K562 (cell line): ENCODE results near the gene GUF1. TPM values are rescaled to one million over a fixed set of nuclear protein-coding genes. Genes with fewer than 3 reads are reported as not detected.

ENCODE experiments used
- ATAC-seq: fragments of 200-7000 bp; cut with Tn5 transposase; 3 replicates; pipeline ENCODE4 v1.9.1; 2020; ENCODE audit warnings: moderate library complexity
- BruUV-seq: library from RNA; stranded (reverse); fragments of 400-500 nt; replicated peaks from 2 replicates; lab custom pipeline; 2021; lab: Mats Ljungman, UMichigan
- CTCF ChIA-PET: fragments of 300-600 bp; formaldehyde crosslinking; extraction: SDS; loops from one replicate; lab custom pipeline; 2021; ENCODE audit warnings: low intra/inter-chr PET ratio; lab: Yijun Ruan, JAX
- POLR2A ChIA-PET: fragments of 300-600, 350-650 bp; sonication (Branson Sonifier 250); formaldehyde crosslinking; extraction: SDS; loops from one replicate; lab custom pipeline; 2021; ENCODE audit warnings: antibody characterized with exemption, inconsistent platforms; lab: Yijun Ruan, JAX
- DNase-seq, 4 experiments: peaks; one replicate each; pipeline versions ENCODE4 v3.0.0 to v3.0.0-alpha.2; 2011 to 2018; ENCODE audit warnings: low spot score in 3 of 4, mixed read lengths in 3 of 4; ENCODE audit errors: extremely low read depth in 1 of 4
- FAIRE-seq: peaks from 2 replicates; lab custom pipeline; 2011; peaks lifted over from hg19 to GRCh38; lab: Jason Lieb, UNC
- H2AFZ ChIP-seq: 2 replicates; pipeline ENCODE4 v1.6.0; 2011; ENCODE audit warnings: low read depth, low read length, control low read depth, inconsistent platforms
- H3K27ac ChIP-seq: fragments of 200-600 bp; 3 replicates; pipeline ENCODE4 v1.8.0; 2011; ENCODE audit warnings: low read depth, mild to moderate bottlenecking, control low read depth, inconsistent platforms, low read length, moderate library complexity, mixed read lengths; ENCODE audit errors: extremely low read depth
- H3K27me3 ChIP-seq, 2 experiments: fragments of 300-600 bp in 1 of 2; 2 replicates in 1 of 2; 3 replicates in 1 of 2; pipeline versions ENCODE4 v1.6.0 to v1.8.0; 2011; ENCODE audit warnings: inconsistent platforms in 2 of 2, low read length in 2 of 2, mild to moderate bottlenecking in 1 of 2, mixed read lengths in 1 of 2, moderate library complexity in 1 of 2; ENCODE audit not compliant: control insufficient read depth in 2 of 2, insufficient read depth in 2 of 2
- H3K36me3 ChIP-seq: fragments of 300-600 bp; 3 replicates; pipeline ENCODE4 v1.8.0; 2011; ENCODE audit warnings: mild to moderate bottlenecking, low read length, inconsistent platforms; ENCODE audit not compliant: control insufficient read depth, insufficient read depth
- H3K4me1 ChIP-seq, 2 experiments: fragments of 200-600 bp in 1 of 2; replicated peaks in 1 of 2; 2 replicates in 1 of 2; 3 replicates in 1 of 2; pipeline versions ENCODE4 v1.5.1 to v1.8.0; 2011; ENCODE audit warnings: inconsistent platforms in 2 of 2, low read length in 2 of 2, mild to moderate bottlenecking in 1 of 2, mixed read lengths in 1 of 2, moderate library complexity in 1 of 2; ENCODE audit not compliant: control insufficient read depth in 2 of 2, insufficient read depth in 2 of 2
- H3K4me2 ChIP-seq: 2 replicates; pipeline ENCODE4 v1.6.1; 2011; ENCODE audit warnings: low read length, control low read depth, inconsistent platforms, mixed read lengths; ENCODE audit not compliant: insufficient read depth
- H3K4me3 ChIP-seq: fragments of 200-600 bp; sonication (generic), shearing (Covaris generic); 2 replicates; pipeline ENCODE4 v1.5.1; 2016; ENCODE audit warnings: control low read depth, inconsistent platforms
- H3K79me2 ChIP-seq: fragments of 200-600 bp; 3 replicates; pipeline ENCODE4 v1.8.0; 2011; ENCODE audit warnings: low read length, inconsistent platforms; ENCODE audit not compliant: control insufficient read depth, insufficient read depth
- H3K9ac ChIP-seq, 2 experiments: 2 replicates each; pipeline versions ENCODE4 v1.6.0 to v1.6.1; 2011; ENCODE audit warnings: low read depth in 2 of 2, low read length in 2 of 2, control low read depth in 1 of 2, inconsistent platforms in 1 of 2, mild to moderate bottlenecking in 1 of 2, mixed read lengths in 1 of 2; ENCODE audit not compliant: insufficient read depth in 1 of 2
- H3K9me1 ChIP-seq: one replicate; pipeline ENCODE4 v1.6.0; 2011; ENCODE audit warnings: inconsistent platforms, mild to moderate bottlenecking, low read length, moderate library complexity; ENCODE audit not compliant: control insufficient read depth, insufficient read depth
- H3K9me3 ChIP-seq: replicated peaks from 2 replicates; pipeline ENCODE4 v1.5.1; 2011; ENCODE audit warnings: low read depth, low read length, inconsistent platforms; ENCODE audit not compliant: control insufficient read depth, insufficient read depth
- H4K20me1 ChIP-seq: replicated peaks from 2 replicates; pipeline ENCODE4 v1.6.1; 2011; ENCODE audit warnings: low read length, inconsistent platforms, mixed read lengths; ENCODE audit not compliant: control insufficient read depth, insufficient read depth
- DNMT1 ChIP-seq: fragments of 450-650 bp; IDR thresholded peaks from 2 replicates; pipeline ENCODE4 v1.6.1; 2016; ENCODE audit warnings: antibody characterized with exemption, mild to moderate bottlenecking
- LCOR ChIP-seq: sonication (generic); formaldehyde crosslinking; IDR thresholded peaks from 2 replicates; pipeline ENCODE4 v1.8.0; 2022; ENCODE audit warnings: mild to moderate bottlenecking, missing genetic modification reagents
- MED1 ChIP-seq: sonication (generic); formaldehyde crosslinking; IDR thresholded peaks from 2 replicates; pipeline ENCODE4 v1.8.1; 2023; ENCODE audit warnings: missing genetic modification reagents, borderline replicate concordance
- PCBP2 ChIP-seq: fragments of 200-400 bp; formaldehyde crosslinking; IDR thresholded peaks from 2 replicates; pipeline ENCODE4 v1.6.1; 2018; ENCODE audit warnings: low read length, low read depth, mild to moderate bottlenecking, moderate library complexity; ENCODE audit not compliant: poor library complexity, severe bottlenecking
- POLR2A ChIP-seq: fragments of 450-650 bp; conservative IDR thresholded peaks from 2 replicates; pipeline ENCODE4 v1.6.1; 2016
- THRAP3 ChIP-seq: fragments of 450-650 bp; IDR thresholded peaks from 2 replicates; pipeline ENCODE4 v1.6.1; 2016; ENCODE audit warnings: mild to moderate bottlenecking, inconsistent platforms, borderline replicate concordance
- ZFPM2 ChIP-seq: fragments of 250-450 bp; sonication (Bioruptor Pico); IDR thresholded peaks from 2 replicates; pipeline ENCODE4 v1.5.1; 2022; ENCODE audit warnings: mild to moderate bottlenecking
- WGBS: fragments of 100-300 bp; shearing (Covaris generic); methylation state at CpG from one replicate; pipeline ENCODE4 v1.1.6; 2016; ENCODE audit warnings: low coverage, mixed read lengths; ENCODE audit not compliant: insufficient coverage; ENCODE audit errors: missing lambda C conversion rate; 5-methylcytosine and 5-hydroxymethylcytosine counted together
- in situ Hi-C: fragments of 300-500 bp; cut with MboI; formaldehyde crosslinking; loops from 4 replicates; pipeline ENCODE4 v1.15.0; 2018; ENCODE audit warnings: inconsistent platforms, mixed read lengths
- intact Hi-C: fragments of 100-400 bp; cut with micrococcal nuclease; formaldehyde crosslinking; loops from 2 replicates; pipeline ENCODE4 v1.14.2; 2022
- polyA plus RNA-seq, 8 experiments: library from polyadenylated mRNA; depleted of rRNA in 4 of 8; stranded (reverse) in 5 of 8; unstranded in 3 of 8; fragments of >200 nt; fragmentation: Nextera tagmentation in 2 of 8; fragmentation: Illumina TruSeq in 1 of 8; extraction: Ambion mirVana in 2 of 8; extraction: Trizol in 1 of 8; gene quantifications; 2 replicates each; pipeline versions ENCODE4 v1.2.1 to v1.2.3, GENCODE V29; 2011 to 2014; ENCODE audit warnings: inconsistent platforms in 1 of 8, missing spikeins in 1 of 8
- total RNA-seq, 7 experiments: library from RNA; depleted of rRNA in 6 of 7; stranded (reverse); fragments of >200 nt in 6 of 7; fragmentation: Illumina TruSeq in 2 of 7; extraction: Trizol in 2 of 7; gene quantifications; 2 replicates each; pipeline versions ENCODE4 v1.2.1 to v1.2.3, GENCODE V29; 2011 to 2021; ENCODE audit warnings: low replicate concordance in 1 of 7

GUF1 gene
- total and polyA plus RNA-seq, 9 of the 15 experiments (the other 6 are each of a cell fraction or from before 2014, with no cell fraction given) = 8.1 to 47.5 (median 25.0) TPM

- Histone ChIP-seq H3K27ac (no peak overlapping the region), H4K20me1 (no peaks in the 10 kb centered on the region), H3K4me2 (no peak overlapping the region), H3K9me3 (no peaks in the 10 kb centered on the region), H3K27me3 (no peaks in the 10 kb centered on the region), H3K4me3 (no peak overlapping the region), H3K9me1 (no peaks in the 10 kb centered on the region), H3K36me3 (no peaks in the 10 kb centered on the region), H2AFZ (peak overlapping the region; percentile 52; the same call in 1 of the 2 replicates), H3K9ac (no peak overlapping the region; a peak in 1 of 4 replicates), H3K79me2 (no peaks in the 10 kb centered on the region), H3K4me1 (peaks cover 0 to 5% of the 10 kb centered on the region in 2 experiments; a peak in 1 of 5 replicates)
- ATAC-seq (peak; percentile 47), FAIRE-seq (no peak), DNase-seq (no peak)
- WGBS = 37% methylated on average over 16 of the region's 20 CpGs
- intact Hi-C loops = no loop called here
- ChIA-PET CTCF (no interaction called here), POLR2A (no interaction called here)
- in situ Hi-C loops = no loop called here
- BruUV-seq = no TSS peak
- no peak for TF ChIP-seq POLR2A
- no peak for TF ChIP-seq LCOR (CRISPR knock-in tag)
- TF ChIP-seq THRAP3 = no peak
- no peak for TF ChIP-seq MED1
- no peak for TF ChIP-seq DNMT1
- no peak for TF ChIP-seq ZFPM2 (CRISPR knock-in tag)
- no peak for TF ChIP-seq PCBP2
- TF ChIP-seq, all 486 proteins: peak for 0
Measured at GRCh38 chr4:44663539-44664263, 14.5 kb upstream of the GUF1 start.
